ENCODE data around the gene NEO1.

The NEO1 gene

DNA sequence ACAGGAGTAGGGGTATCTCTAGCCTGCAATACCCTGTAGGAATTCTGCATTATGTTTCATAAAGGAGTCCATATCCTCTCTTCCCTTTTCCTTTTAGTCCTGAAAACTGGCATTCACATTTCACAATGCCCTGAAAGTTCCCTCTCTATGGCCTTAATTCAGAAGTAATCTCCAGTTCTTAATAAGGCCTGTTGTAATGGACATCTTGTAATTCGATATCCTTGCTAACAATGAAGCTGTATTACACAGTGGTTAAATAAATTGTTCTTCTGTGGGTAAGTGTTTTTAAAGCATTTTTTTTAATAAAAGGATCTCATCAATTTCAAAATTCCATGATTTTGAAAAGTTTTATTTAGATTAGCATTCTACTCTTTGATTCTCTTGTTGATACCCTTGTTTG lies 34.3 kb upstream of the NEO1 start:
- Histone ChIP-seq H3K4me1 (ENCODE audit: control insufficient read depth in 5 of 5, insufficient read depth in 5 of 5, low read length in 5 of 5) (no peaks in the 10 kb centered on the region), H3K27me3 (ENCODE audit: control insufficient read depth in 5 of 5, insufficient read depth in 4 of 5, low read length in 5 of 5) (peaks cover 0 to 16% (median 10%) of the 10 kb centered on the region in 5 donors), H3K4me3 (ENCODE audit: low read depth in 1 of 5, low read length in 5 of 5) (no peak overlapping the region), H3K27ac (ENCODE audit: low read depth, low read length) (no peak overlapping the region), H3K36me3 (ENCODE audit: control insufficient read depth in 5 of 5, insufficient read depth in 5 of 5, low read length in 5 of 5) (no peaks in the 10 kb centered on the region), H3K9me3 (ENCODE audit: control insufficient read depth in 5 of 5, low read length in 5 of 5) (no peaks in the 10 kb centered on the region), H3K9ac (ENCODE audit: low read length in 5 of 5) (no peak overlapping the region)

DNA sequence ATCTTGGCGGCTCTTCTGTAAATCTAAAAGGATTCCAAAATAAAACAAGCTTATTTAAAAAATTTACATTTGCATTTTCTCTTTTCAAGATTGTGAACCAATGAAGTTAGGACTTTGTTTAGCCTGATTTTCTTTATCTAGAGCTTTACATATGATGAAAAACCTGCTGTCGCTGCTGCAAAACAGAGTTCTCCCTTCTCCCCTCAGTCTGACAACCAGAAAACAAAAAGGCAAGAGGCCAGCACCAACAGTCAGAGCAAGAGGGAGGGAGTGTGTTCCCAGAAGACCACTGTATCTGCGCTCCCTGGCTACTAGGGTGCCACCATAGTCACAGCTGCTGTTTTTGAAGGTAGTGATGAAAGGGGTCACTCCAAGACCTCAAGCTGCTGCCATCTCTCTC lies 33.1 kb upstream of the NEO1 start:
- Histone ChIP-seq H3K27me3 (ENCODE audit: control insufficient read depth in 5 of 5, insufficient read depth in 4 of 5, low read length in 5 of 5) (peaks cover 0 to 19% (median 10%) of the 10 kb centered on the region in 5 donors), H3K9me3 (ENCODE audit: control insufficient read depth in 5 of 5, low read length in 5 of 5) (no peaks in the 10 kb centered on the region), H3K9ac (ENCODE audit: low read length in 5 of 5) (no peak overlapping the region)

DNA sequence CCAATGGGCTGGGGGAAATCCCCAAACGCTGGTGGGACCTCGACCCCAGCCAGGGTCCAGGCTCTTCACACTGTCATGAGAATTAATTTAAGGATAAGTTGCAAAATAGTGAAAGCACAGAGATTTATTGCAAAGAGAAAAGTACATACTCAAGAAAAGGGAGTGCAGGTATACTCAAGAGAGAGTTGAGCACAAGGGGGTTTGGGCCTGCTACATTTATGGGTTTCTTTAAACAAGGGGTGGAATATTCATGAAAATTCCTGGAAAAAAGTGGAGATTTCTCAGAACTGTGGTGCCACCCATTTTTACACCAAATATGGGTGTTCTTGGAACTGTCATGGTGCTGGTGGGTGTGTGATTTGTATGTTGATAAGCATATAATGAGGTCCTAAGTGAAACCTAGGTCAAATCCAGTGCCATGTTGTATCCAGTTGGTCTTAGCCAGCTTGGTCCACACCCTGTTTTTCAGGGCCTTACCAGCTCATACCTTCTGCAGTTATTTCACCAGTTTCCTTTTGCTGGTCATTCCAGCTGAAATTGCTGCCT lies 32.6 kb upstream of the NEO1 start:
- H3K4me3 ChIP-seq (ENCODE audit: low read depth in 1 of 5, low read length in 5 of 5): no peak overlapping the region
- H3K9me3 ChIP-seq (ENCODE audit: control insufficient read depth in 5 of 5, low read length in 5 of 5): no peaks in the 10 kb centered on the region
- H3K27me3 ChIP-seq (ENCODE audit: control insufficient read depth in 5 of 5, insufficient read depth in 4 of 5, low read length in 5 of 5): peaks cover 0 to 22% (median 12%) of the 10 kb centered on the region in 5 donors
- H3K27ac ChIP-seq (ENCODE audit: low read depth, low read length): no peak overlapping the region
- H3K9ac ChIP-seq (ENCODE audit: low read length in 5 of 5): no peak overlapping the region
- no peaks in the 10 kb centered on the region for H3K4me1 ChIP-seq (ENCODE audit: control insufficient read depth in 5 of 5, insufficient read depth in 5 of 5, low read length in 5 of 5)
- no peaks in the 10 kb centered on the region for H3K36me3 ChIP-seq (ENCODE audit: control insufficient read depth in 5 of 5, insufficient read depth in 5 of 5, low read length in 5 of 5)

More for the DNA sequence above, 33.1 kb upstream of the NEO1 start:
- Histone ChIP-seq H3K27ac (ENCODE audit: low read depth, low read length) (no peak overlapping the region), H3K36me3 (ENCODE audit: control insufficient read depth in 5 of 5, insufficient read depth in 5 of 5, low read length in 5 of 5) (no peaks in the 10 kb centered on the region), H3K4me3 (ENCODE audit: low read depth in 1 of 5, low read length in 5 of 5) (no peak overlapping the region), H3K4me1 (ENCODE audit: control insufficient read depth in 5 of 5, insufficient read depth in 5 of 5, low read length in 5 of 5) (no peaks in the 10 kb centered on the region)

DNA sequence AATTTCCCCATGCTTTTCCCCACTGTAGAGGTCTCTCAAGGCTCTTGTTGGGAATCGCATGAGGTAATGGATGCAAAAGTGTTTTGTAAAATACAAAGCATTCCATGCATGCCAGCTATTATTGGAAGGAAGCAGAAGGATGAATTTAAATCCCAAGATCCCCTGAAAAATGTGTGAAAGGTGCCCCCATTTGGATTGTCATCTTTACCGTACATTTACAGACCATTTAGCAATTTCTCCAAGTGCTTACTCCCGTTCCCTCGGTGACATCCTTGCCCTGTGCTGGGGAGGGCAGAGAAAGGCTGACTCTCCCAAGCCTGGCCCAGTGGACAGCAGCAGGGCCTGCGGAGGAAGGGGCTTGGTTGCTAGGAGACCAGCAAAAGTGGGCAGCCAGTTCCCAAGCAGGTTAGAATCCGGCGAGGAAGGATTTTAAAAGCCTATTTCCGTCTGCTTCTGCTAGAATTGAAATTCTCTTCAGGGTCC lies 31.1 kb upstream of the NEO1 start:
- H3K27ac ChIP-seq (ENCODE audit: low read depth, low read length): no peak overlapping the region
- no peak overlapping the region for H3K9ac ChIP-seq (ENCODE audit: low read length in 5 of 5)
- no peaks in the 10 kb centered on the region for H3K4me1 ChIP-seq (ENCODE audit: control insufficient read depth in 5 of 5, insufficient read depth in 5 of 5, low read length in 5 of 5)
- no peaks in the 10 kb centered on the region for H3K36me3 ChIP-seq (ENCODE audit: control insufficient read depth in 5 of 5, insufficient read depth in 5 of 5, low read length in 5 of 5)
- H3K27me3 ChIP-seq (ENCODE audit: control insufficient read depth in 5 of 5, insufficient read depth in 4 of 5, low read length in 5 of 5): peaks cover 0 to 22% (median 12%) of the 10 kb centered on the region in 5 donors
- no peaks in the 10 kb centered on the region for H3K9me3 ChIP-seq (ENCODE audit: control insufficient read depth in 5 of 5, low read length in 5 of 5)
- H3K4me3 ChIP-seq (ENCODE audit: low read depth in 1 of 5, low read length in 5 of 5): no peak overlapping the region

DNA sequence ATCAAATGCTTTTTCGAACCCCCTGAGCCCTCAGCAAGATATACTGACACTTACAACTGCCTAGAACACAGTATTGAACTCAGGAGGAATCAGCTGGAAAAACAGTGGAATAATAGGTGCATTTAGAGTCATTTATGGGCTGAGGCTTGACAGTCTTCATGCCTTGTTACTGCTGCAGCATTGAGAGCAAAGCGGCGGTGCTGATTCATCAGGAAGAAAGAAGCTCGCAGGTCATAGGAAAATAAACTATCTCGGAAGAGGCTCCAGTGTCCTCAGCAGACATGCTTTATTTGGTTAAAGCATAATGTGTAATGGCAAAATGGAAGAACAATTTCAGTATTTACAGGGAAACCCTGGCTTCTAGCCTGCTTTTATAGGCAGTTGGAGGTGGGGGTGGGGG lies 30.1 kb upstream of the NEO1 start:
- Histone ChIP-seq H3K9ac (ENCODE audit: low read length in 5 of 5) (no peak overlapping the region), H3K9me3 (ENCODE audit: control insufficient read depth in 5 of 5, low read length in 5 of 5) (no peaks in the 10 kb centered on the region), H3K27me3 (ENCODE audit: control insufficient read depth in 5 of 5, insufficient read depth in 4 of 5, low read length in 5 of 5) (peaks cover 0 to 22% (median 12%) of the 10 kb centered on the region in 5 donors), H3K4me1 (ENCODE audit: control insufficient read depth in 5 of 5, insufficient read depth in 5 of 5, low read length in 5 of 5) (no peaks in the 10 kb centered on the region), H3K36me3 (ENCODE audit: control insufficient read depth in 5 of 5, insufficient read depth in 5 of 5, low read length in 5 of 5) (no peaks in the 10 kb centered on the region), H3K27ac (ENCODE audit: low read depth, low read length) (no peak overlapping the region), H3K4me3 (ENCODE audit: low read depth in 1 of 5, low read length in 5 of 5) (no peak overlapping the region)

DNA sequence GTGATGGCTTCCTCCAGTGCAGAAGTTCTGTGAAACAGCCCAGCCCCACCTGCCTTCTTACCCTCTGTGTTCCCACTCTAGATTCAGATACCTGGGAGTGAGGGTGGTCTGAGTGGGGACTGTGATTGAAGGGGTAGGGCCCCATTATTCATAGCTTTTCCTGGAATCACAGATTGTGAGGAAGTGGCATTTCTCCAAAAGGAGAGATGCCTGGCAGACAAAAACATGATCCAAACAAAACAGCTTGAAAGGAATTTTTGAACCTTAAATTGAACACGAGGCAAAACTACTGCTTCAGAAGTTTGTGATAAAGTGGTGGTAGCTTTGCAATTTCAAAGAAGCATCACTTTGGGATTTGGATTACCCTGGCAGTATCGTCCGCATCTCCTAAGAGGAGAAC lies 29.2 kb upstream of the NEO1 start:
- Histone ChIP-seq H3K9me3 (ENCODE audit: control insufficient read depth in 5 of 5, low read length in 5 of 5) (no peaks in the 10 kb centered on the region), H3K27ac (ENCODE audit: low read depth, low read length) (no peak overlapping the region), H3K4me1 (ENCODE audit: control insufficient read depth in 5 of 5, insufficient read depth in 5 of 5, low read length in 5 of 5) (no peaks in the 10 kb centered on the region), H3K27me3 (ENCODE audit: control insufficient read depth in 5 of 5, insufficient read depth in 4 of 5, low read length in 5 of 5) (peaks cover 0 to 22% (median 12%) of the 10 kb centered on the region in 5 donors), H3K4me3 (ENCODE audit: low read depth in 1 of 5, low read length in 5 of 5) (no peak overlapping the region), H3K9ac (ENCODE audit: low read length in 5 of 5) (no peak overlapping the region), H3K36me3 (ENCODE audit: control insufficient read depth in 5 of 5, insufficient read depth in 5 of 5, low read length in 5 of 5) (no peaks in the 10 kb centered on the region)

DNA sequence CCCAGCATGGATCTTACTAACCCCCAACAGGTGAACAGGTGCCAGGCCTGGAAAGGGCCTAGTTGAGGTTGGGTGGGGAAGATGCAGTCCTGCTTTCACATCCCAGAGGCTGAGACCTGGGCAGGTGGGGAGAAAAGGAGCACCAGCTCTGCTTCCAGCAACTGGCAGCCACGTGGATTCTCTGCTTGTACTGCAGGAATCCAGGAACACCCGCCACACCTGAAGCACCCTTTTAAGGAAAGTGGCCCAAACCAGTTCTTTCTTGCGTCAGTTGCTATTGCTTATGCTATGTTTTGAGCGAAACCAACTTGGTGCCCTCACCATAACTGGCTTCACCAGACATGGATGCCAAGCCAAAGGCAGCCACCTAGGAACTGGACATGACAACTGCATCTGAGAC lies 28.1 kb upstream of the NEO1 start:
- H3K9me3 ChIP-seq (ENCODE audit: control insufficient read depth in 5 of 5, low read length in 5 of 5): no peaks in the 10 kb centered on the region

DNA sequence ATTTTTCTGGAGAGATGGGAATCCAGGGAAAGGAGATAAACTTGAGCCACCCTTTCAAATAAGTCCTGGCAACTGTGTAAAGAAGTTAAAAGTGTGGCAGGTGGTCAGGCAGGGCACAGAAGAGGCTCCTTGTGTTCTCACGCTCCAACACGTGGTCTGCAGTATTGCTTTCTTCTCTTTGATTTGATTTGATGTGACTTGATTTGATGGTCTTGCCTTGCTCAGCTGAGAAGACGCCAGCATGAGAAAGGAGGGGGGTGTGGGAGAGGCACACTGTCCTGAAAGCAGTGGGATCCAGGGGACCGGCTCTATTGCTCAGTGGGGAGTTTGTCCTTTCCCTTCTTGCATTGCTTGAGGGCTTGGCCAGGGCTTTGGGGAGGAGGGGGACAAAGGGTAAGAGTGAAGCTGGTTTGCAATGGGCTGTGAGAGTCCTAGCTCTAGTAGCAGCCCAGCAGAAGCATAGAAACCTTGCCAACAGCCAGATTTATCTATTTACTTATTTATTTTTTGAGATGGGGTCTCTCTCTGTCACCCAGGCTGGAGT lies 25.7 kb upstream of the NEO1 start:
- Histone ChIP-seq H3K4me3 (ENCODE audit: low read depth in 1 of 5, low read length in 5 of 5) (no peak overlapping the region), H3K9me3 (ENCODE audit: control insufficient read depth in 5 of 5, low read length in 5 of 5) (no peaks in the 10 kb centered on the region), H3K4me1 (ENCODE audit: control insufficient read depth in 5 of 5, insufficient read depth in 5 of 5, low read length in 5 of 5) (peaks cover 0 to 7% (median 0%) of the 10 kb centered on the region in 5 donors), H3K27ac (ENCODE audit: low read depth, low read length) (no peak overlapping the region), H3K9ac (ENCODE audit: low read length in 5 of 5) (no peak overlapping the region), H3K36me3 (ENCODE audit: control insufficient read depth in 5 of 5, insufficient read depth in 5 of 5, low read length in 5 of 5) (no peaks in the 10 kb centered on the region), H3K27me3 (ENCODE audit: control insufficient read depth in 5 of 5, insufficient read depth in 4 of 5, low read length in 5 of 5) (peaks cover 0 to 15% (median 12%) of the 10 kb centered on the region in 5 donors)

More for the DNA sequence above, 28.1 kb upstream of the NEO1 start:
- no peak overlapping the region for H3K4me3 ChIP-seq (ENCODE audit: low read depth in 1 of 5, low read length in 5 of 5)
- H3K9ac ChIP-seq (ENCODE audit: low read length in 5 of 5): no peak overlapping the region
- H3K27me3 ChIP-seq (ENCODE audit: control insufficient read depth in 5 of 5, insufficient read depth in 4 of 5, low read length in 5 of 5): peaks cover 0 to 21% (median 11%) of the 10 kb centered on the region in 5 donors
- H3K4me1 ChIP-seq (ENCODE audit: control insufficient read depth in 5 of 5, insufficient read depth in 5 of 5, low read length in 5 of 5): peaks cover 0 to 4% (median 0%) of the 10 kb centered on the region in 5 donors
- no peaks in the 10 kb centered on the region for H3K36me3 ChIP-seq (ENCODE audit: control insufficient read depth in 5 of 5, insufficient read depth in 5 of 5, low read length in 5 of 5)
- H3K27ac ChIP-seq (ENCODE audit: low read depth, low read length): no peak overlapping the region

DNA sequence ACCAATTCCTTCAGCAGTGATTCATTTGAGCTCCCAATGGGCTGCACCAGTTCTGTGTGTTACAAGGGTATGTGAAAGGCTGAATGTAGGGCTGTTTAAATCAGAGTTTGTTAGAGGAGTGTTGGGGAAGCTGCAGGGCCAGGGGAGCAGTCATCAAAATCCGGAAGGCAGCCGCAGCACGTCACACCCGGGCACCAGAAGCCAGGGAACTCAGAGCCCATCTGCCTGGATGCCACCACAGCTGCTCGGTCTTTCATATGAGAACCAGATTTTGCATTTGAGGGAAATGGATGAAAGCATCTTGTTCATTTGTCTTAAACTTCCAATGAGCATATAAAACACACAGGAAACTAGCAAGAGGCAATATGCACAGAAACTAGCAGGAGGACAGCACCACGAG lies 24.2 kb upstream of the NEO1 start:
- Histone ChIP-seq H3K27me3 (ENCODE audit: control insufficient read depth in 5 of 5, insufficient read depth in 4 of 5, low read length in 5 of 5) (peaks cover 0 to 15% (median 10%) of the 10 kb centered on the region in 5 donors), H3K9ac (ENCODE audit: low read length in 5 of 5) (no peak overlapping the region), H3K36me3 (ENCODE audit: control insufficient read depth in 5 of 5, insufficient read depth in 5 of 5, low read length in 5 of 5) (no peaks in the 10 kb centered on the region), H3K4me1 (ENCODE audit: control insufficient read depth in 5 of 5, insufficient read depth in 5 of 5, low read length in 5 of 5) (peaks cover 0 to 7% (median 0%) of the 10 kb centered on the region in 5 donors), H3K9me3 (ENCODE audit: control insufficient read depth in 5 of 5, low read length in 5 of 5) (no peaks in the 10 kb centered on the region), H3K4me3 (ENCODE audit: low read depth in 1 of 5, low read length in 5 of 5) (no peak overlapping the region), H3K27ac (ENCODE audit: low read depth, low read length) (no peak overlapping the region)

DNA sequence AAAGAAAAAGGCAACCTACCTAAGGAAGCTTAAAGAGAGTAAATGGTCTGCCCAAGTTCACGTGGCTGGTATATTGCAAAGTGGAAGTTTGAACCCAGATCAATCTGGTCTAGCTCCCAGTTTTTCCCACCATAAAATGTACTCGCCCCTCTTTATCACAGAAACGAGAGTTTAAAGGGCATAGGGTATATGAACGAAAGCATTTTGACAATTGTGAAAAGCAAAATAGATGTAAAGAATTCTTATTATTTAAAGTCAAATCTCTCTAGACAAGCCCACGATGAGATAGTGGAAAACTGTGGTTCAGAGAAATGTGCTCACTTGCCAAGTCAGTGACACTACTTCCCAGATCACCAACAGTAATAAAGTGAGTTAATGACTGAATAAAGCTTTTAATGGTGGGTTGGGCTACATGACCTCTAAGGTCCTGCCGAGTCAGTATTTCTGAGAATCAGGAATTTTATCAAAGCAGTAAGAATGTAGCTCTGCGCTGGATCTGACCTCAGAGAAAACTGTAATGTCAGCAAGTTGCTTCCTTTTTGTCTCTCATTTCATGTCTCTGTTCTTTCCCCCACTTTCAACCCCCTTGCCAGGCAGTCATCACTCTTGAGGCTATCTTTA lies 23.3 kb upstream of the NEO1 start:
- Histone ChIP-seq H3K4me1 (ENCODE audit: control insufficient read depth in 5 of 5, insufficient read depth in 5 of 5, low read length in 5 of 5) (peaks cover 0 to 7% (median 0%) of the 10 kb centered on the region in 5 donors), H3K9me3 (ENCODE audit: control insufficient read depth in 5 of 5, low read length in 5 of 5) (no peaks in the 10 kb centered on the region), H3K4me3 (ENCODE audit: low read depth in 1 of 5, low read length in 5 of 5) (no peak overlapping the region), H3K27me3 (ENCODE audit: control insufficient read depth in 5 of 5, insufficient read depth in 4 of 5, low read length in 5 of 5) (peaks cover 0 to 13% (median 8%) of the 10 kb centered on the region in 5 donors), H3K9ac (ENCODE audit: low read length in 5 of 5) (no peak overlapping the region), H3K36me3 (ENCODE audit: control insufficient read depth in 5 of 5, insufficient read depth in 5 of 5, low read length in 5 of 5) (no peaks in the 10 kb centered on the region), H3K27ac (ENCODE audit: low read depth, low read length) (no peak overlapping the region)
